Kidney epithelial cell (primary cell): ENCODE results near the gene ATL2. TPM values are rescaled to one million over a fixed set of nuclear protein-coding genes. Genes with fewer than 3 reads are reported as not detected.

ENCODE experiments used
- DNase-seq: peaks from one replicate; pipeline ENCODE4 v3.0.0-alpha.2; 2010; ENCODE audit warnings: low read depth
- H3K27me3 ChIP-seq: 2 replicates; pipeline ENCODE4 v1.6.0; 2011; ENCODE audit warnings: low read length; ENCODE audit not compliant: control insufficient read depth, insufficient read depth
- H3K36me3 ChIP-seq: 2 replicates; pipeline ENCODE4 v1.5.1; 2011; ENCODE audit warnings: low read length; ENCODE audit not compliant: control insufficient read depth, insufficient read depth
- H3K4me3 ChIP-seq: 2 replicates; pipeline ENCODE4 v1.5.1; 2011; ENCODE audit warnings: low read depth, mild to moderate bottlenecking, control low read depth, low read length
- CTCF ChIP-seq: IDR thresholded peaks from 2 replicates; pipeline ENCODE4 v1.5.1; 2011; ENCODE audit warnings: mild to moderate bottlenecking, moderate library complexity, low read length, control low read depth, inconsistent platforms; ENCODE audit not compliant: insufficient read depth, poor library complexity, severe bottlenecking
- total RNA-seq: library from RNA; depleted of rRNA; stranded (reverse); fragments of >200 nt; gene quantifications from 2 replicates; pipeline ENCODE4 v1.2.3, GENCODE V29; 2015

ATL2 gene
- total RNA-seq, 1 donor from 2014 or later, result 65.8 TPM

GRCh38 chr2:38269421-38269820, 107.7 kb downstream of the ATL2 start:
- DNase-seq, result no peak
- no peak overlapping the region for H3K4me3 ChIP-seq
- H3K36me3 ChIP-seq, result no peaks in the 10 kb centered on the region
- H3K27me3 ChIP-seq, result no peaks in the 10 kb centered on the region
- TF ChIP-seq CTCF, result no peak

GRCh38 chr2:38268691-38269327, 108.3 kb downstream of the ATL2 start:
- no peaks in the 10 kb centered on the region for H3K27me3 ChIP-seq
- DNase-seq, result no peak
- no peak overlapping the region for H3K4me3 ChIP-seq
- no peaks in the 10 kb centered on the region for H3K36me3 ChIP-seq
- TF ChIP-seq CTCF, result no peak

DNA sequence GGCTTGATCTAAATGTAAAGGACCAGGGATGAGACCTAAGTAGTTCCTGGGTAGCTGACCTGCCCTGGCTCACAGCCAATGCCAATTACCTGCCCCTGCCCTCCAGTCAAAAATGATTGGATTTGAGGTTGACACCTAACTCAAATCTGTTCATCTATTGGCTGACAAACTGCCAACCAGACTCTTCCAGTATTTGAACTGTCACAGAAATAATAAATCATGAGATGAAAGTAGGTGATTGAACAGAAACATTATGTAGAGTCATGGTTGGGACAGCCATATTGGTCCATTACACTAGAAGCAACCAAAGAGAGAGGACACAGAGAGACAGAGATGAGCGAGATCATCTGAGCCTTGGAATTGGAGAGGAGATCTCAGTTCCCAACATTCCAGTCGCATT, 109.1 kb downstream of the ATL2 start:
- no peaks in the 10 kb centered on the region for H3K36me3 ChIP-seq
- no peak for TF ChIP-seq CTCF
- DNase-seq, result no peak
- no peak overlapping the region for H3K4me3 ChIP-seq
- H3K27me3 ChIP-seq, result no peaks in the 10 kb centered on the region

- no peaks in the 10 kb centered on the region for H3K27me3 ChIP-seq
- no peak for TF ChIP-seq CTCF
- no peak overlapping the region for H3K4me3 ChIP-seq
- DNase-seq, result no peak
- H3K36me3 ChIP-seq, result no peaks in the 10 kb centered on the region
Observed at GRCh38 chr2:38267270-38267925, 109.7 kb downstream of the ATL2 start.

- no peak overlapping the region for H3K4me3 ChIP-seq
- H3K36me3 ChIP-seq, result no peaks in the 10 kb centered on the region
- TF ChIP-seq CTCF, result no peak
- DNase-seq, result no peak
- H3K27me3 ChIP-seq, result no peaks in the 10 kb centered on the region
Observed at GRCh38 chr2:38266382-38267061, 110.6 kb downstream of the ATL2 start.

- DNase-seq, result no peak
- Histone ChIP-seq H3K4me3 (no peak overlapping the region), H3K27me3 (no peaks in the 10 kb centered on the region)
Observed at GRCh38 chr2:38265461-38265860, 111.6 kb downstream of the ATL2 start.

More at GRCh38 chr2:38265461-38265860, 111.6 kb downstream of the ATL2 start:
- H3K36me3 ChIP-seq, result no peaks in the 10 kb centered on the region
- TF ChIP-seq CTCF, result no peak
